ENCODE results near the gene KCNMB3.

The KCNMB3 gene

DNA sequence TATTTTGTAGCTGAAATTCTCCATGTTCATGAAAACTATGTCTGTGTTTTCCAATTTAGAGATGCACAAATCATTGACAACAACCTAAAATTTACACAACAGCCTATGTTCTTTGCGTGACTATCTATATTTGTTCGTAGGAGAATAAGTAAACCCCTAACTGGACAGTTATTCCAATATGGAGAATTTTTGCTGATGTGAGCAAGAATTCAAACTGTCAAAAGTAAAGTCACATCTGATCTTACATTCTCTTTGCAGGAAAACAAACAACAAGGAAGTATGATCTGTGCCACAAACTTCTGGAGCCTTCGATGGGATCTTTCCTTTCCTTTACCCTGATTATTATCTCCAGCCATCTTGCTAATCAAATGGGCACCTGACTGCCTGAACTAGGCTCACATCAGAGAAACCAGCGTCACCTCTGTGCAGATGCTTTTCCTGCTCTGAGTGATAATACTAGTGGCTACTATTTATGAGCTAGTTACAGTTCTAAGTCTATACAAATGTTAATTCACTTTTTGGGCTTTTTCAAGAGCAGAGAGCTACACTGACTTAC lies 18.3 kb upstream of the KCNMB3 start:
- no peaks in the 10 kb centered on the region for H3K79me2 ChIP-seq (ENCODE audit: insufficient read depth, low read length)
- no peak overlapping the region for H3K27ac ChIP-seq (ENCODE audit: low read depth, low read length, poor library complexity, severe bottlenecking)
- no peaks in the 10 kb centered on the region for H3K27me3 ChIP-seq (ENCODE audit: insufficient read depth, low read length)
- no peak overlapping the region for H3K9ac ChIP-seq (ENCODE audit: low read length)
- TF ChIP-seq EZH2 (IDR thresholded peaks at IDR 0.05; ENCODE audit: borderline replicate concordance, low read length): no peak
- no peak overlapping the region for H3K4me3 ChIP-seq (ENCODE audit: low read depth, low read length, poor library complexity, severe bottlenecking)
- H3K9me3 ChIP-seq (ENCODE audit: low read length): no peaks in the 10 kb centered on the region
- no peaks in the 10 kb centered on the region for H3K9me2 ChIP-seq (ENCODE audit: low read depth, low read length)
- no peaks in the 10 kb centered on the region for H4K20me1 ChIP-seq (ENCODE audit: insufficient read depth, low read length)
- no peaks in the 10 kb centered on the region for H3F3A ChIP-seq (ENCODE audit: insufficient read depth, low read length)
- H3K4me2 ChIP-seq (ENCODE audit: low read length): no peak overlapping the region
- no peaks in the 10 kb centered on the region for H3K36me3 ChIP-seq (ENCODE audit: insufficient read depth, low read length)
- no peak overlapping the region for H2AFZ ChIP-seq (ENCODE audit: low read length)
- peaks cover 26% of the 10 kb centered on the region for H3K4me1 ChIP-seq (ENCODE audit: insufficient read depth, low read length, severe bottlenecking)

DNA sequence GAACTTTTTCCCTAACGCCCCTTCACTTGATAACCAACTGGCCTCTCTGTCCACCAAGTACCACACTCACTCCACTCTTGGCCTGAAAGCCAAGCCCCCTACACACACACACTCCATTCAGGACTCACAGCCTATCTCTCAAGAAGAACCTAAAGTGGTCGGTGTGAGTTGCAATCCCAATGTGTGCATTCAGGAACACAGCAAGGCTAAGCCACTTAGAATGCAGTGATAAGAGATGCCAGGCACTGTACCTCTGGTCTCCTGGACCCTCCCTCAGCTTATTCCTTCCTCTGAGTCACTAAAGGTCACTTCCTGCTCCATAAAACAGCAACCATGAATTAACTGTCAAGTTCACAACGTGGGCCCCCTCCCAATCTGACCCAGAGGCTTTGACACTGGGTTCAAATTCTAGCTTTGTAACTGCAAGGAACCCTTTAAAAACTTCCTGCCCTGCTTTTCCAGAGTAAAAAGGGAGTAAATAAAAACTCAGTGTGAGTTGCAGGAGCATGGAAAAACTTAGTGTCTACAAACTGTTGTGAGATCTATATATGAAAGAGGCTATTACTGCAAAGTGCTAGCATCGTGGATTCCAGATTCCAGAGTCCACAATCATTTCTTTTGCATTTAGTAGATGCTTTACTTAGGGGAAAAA lies 17.6 kb upstream of the KCNMB3 start:
- no peaks in the 10 kb centered on the region for H3K9me3 ChIP-seq (ENCODE audit: low read length)
- H3K4me1 ChIP-seq (ENCODE audit: insufficient read depth, low read length, severe bottlenecking): peaks cover 26% of the 10 kb centered on the region
- no peak overlapping the region for H3K9ac ChIP-seq (ENCODE audit: low read length)
- no peak overlapping the region for H3K4me2 ChIP-seq (ENCODE audit: low read length)
- H3K27ac ChIP-seq (ENCODE audit: low read depth, low read length, poor library complexity, severe bottlenecking): no peak overlapping the region
- no peaks in the 10 kb centered on the region for H3K27me3 ChIP-seq (ENCODE audit: insufficient read depth, low read length)
- no peaks in the 10 kb centered on the region for H3K9me2 ChIP-seq (ENCODE audit: low read depth, low read length)
- no peak overlapping the region for H2AFZ ChIP-seq (ENCODE audit: low read length)
- H4K20me1 ChIP-seq (ENCODE audit: insufficient read depth, low read length): no peaks in the 10 kb centered on the region
- H3F3A ChIP-seq (ENCODE audit: insufficient read depth, low read length): no peaks in the 10 kb centered on the region
- no peak overlapping the region for H3K4me3 ChIP-seq (ENCODE audit: low read depth, low read length, poor library complexity, severe bottlenecking)
- H3K36me3 ChIP-seq (ENCODE audit: insufficient read depth, low read length): no peaks in the 10 kb centered on the region
- TF ChIP-seq EZH2 (IDR thresholded peaks at IDR 0.05; ENCODE audit: borderline replicate concordance, low read length): no peak
- TF ChIP-seq, protein P1, sequence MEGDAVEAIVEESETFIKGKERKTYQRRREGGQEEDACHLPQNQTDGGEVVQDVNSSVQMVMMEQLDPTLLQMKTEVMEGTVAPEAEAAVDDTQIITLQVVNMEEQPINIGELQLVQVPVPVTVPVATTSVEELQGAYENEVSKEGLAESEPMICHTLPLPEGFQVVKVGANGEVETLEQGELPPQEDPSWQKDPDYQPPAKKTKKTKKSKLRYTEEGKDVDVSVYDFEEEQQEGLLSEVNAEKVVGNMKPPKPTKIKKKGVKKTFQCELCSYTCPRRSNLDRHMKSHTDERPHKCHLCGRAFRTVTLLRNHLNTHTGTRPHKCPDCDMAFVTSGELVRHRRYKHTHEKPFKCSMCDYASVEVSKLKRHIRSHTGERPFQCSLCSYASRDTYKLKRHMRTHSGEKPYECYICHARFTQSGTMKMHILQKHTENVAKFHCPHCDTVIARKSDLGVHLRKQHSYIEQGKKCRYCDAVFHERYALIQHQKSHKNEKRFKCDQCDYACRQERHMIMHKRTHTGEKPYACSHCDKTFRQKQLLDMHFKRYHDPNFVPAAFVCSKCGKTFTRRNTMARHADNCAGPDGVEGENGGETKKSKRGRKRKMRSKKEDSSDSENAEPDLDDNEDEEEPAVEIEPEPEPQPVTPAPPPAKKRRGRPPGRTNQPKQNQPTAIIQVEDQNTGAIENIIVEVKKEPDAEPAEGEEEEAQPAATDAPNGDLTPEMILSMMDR (IDR thresholded peaks at IDR 0.05; ENCODE audit: low read length): no peak
- no peaks in the 10 kb centered on the region for H3K79me2 ChIP-seq (ENCODE audit: insufficient read depth, low read length)

DNA sequence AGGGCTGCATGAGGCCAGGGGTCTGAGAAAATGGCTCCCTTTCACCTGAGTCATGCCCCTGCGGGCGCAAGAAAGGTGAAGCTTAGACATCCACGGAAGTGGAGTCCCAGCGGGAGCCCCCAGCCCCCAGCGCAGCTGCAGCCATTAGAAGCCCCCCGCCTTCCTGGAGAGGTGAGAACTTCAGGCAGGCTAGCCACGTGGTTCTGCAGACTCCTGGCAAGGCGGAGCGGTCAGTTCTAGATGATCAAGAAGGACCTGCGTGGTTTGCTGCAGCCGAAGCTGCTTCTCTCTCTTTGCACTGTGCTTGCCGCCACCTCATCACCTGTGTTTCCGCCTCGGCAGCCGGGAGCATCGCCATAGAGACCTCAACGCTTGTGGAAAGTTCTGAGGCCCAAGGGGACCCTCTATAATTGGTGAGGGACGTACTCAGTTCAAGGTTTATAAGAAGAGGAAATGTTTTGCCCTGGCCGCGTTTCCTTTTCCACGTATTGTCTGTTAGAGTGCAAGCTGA lies 15.8 kb upstream of the KCNMB3 start:
- H2AFZ ChIP-seq (ENCODE audit: low read length): peak overlapping the region; percentile 6
- peaks cover 30% of the 10 kb centered on the region for H3K4me1 ChIP-seq (ENCODE audit: insufficient read depth, low read length, severe bottlenecking)
- no peaks in the 10 kb centered on the region for H3K36me3 ChIP-seq (ENCODE audit: insufficient read depth, low read length)
- peak overlapping the region; percentile 57 for H3K9ac ChIP-seq (ENCODE audit: low read length)
- peak overlapping the region; percentile 84 for H3K4me2 ChIP-seq (ENCODE audit: low read length)
- H3K4me3 ChIP-seq (ENCODE audit: low read depth, low read length, poor library complexity, severe bottlenecking): peak overlapping the region; percentile 58
- no peaks in the 10 kb centered on the region for H3K9me3 ChIP-seq (ENCODE audit: low read length)
- no peak for TF ChIP-seq EZH2 (IDR thresholded peaks at IDR 0.05; ENCODE audit: borderline replicate concordance, low read length)
- H4K20me1 ChIP-seq (ENCODE audit: insufficient read depth, low read length): no peaks in the 10 kb centered on the region
- H3F3A ChIP-seq (ENCODE audit: insufficient read depth, low read length): no peaks in the 10 kb centered on the region
- H3K9me2 ChIP-seq (ENCODE audit: low read depth, low read length): no peaks in the 10 kb centered on the region
- H3K79me2 ChIP-seq (ENCODE audit: insufficient read depth, low read length): no peaks in the 10 kb centered on the region
- no peaks in the 10 kb centered on the region for H3K27me3 ChIP-seq (ENCODE audit: insufficient read depth, low read length)
- H3K27ac ChIP-seq (ENCODE audit: low read depth, low read length, poor library complexity, severe bottlenecking): peak overlapping the region; percentile 50

DNA sequence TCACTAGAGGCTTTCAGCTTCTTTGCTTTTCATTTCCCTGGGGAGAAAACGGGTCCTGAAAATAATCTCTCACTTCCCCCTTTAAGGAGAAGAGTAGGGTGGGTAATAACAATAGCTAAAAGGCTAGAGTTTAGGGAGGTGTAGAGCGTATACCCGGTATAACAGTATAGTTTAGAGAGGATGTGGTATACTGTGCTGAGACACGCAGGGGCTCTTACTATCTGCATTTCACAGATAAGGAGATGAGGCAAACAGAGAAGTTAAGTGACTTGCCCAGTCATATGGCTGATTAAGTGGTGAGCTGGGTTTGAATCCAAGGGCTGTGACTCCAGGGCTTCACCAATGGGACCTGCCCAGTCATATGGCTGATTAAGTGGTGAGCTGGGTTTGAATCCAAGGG lies 15.0 kb upstream of the KCNMB3 start:
- no peaks in the 10 kb centered on the region for H3K9me2 ChIP-seq (ENCODE audit: low read depth, low read length)
- peaks cover 37% of the 10 kb centered on the region for H3K4me1 ChIP-seq (ENCODE audit: insufficient read depth, low read length, severe bottlenecking)
- no peaks in the 10 kb centered on the region for H3K36me3 ChIP-seq (ENCODE audit: insufficient read depth, low read length)
- H3F3A ChIP-seq (ENCODE audit: insufficient read depth, low read length): no peaks in the 10 kb centered on the region
- H3K9ac ChIP-seq (ENCODE audit: low read length): peak overlapping the region; percentile 57
- TF ChIP-seq, protein P1 (IDR thresholded peaks at IDR 0.05; ENCODE audit: low read length): no peak
- TF ChIP-seq EZH2 (IDR thresholded peaks at IDR 0.05; ENCODE audit: borderline replicate concordance, low read length): no peak
- H3K9me3 ChIP-seq (ENCODE audit: low read length): no peaks in the 10 kb centered on the region
- no peaks in the 10 kb centered on the region for H3K27me3 ChIP-seq (ENCODE audit: insufficient read depth, low read length)
- H3K4me2 ChIP-seq (ENCODE audit: low read length): peak overlapping the region; percentile 84
- peak overlapping the region; percentile 50 for H3K27ac ChIP-seq (ENCODE audit: low read depth, low read length, poor library complexity, severe bottlenecking)
- peak overlapping the region; percentile 58 for H3K4me3 ChIP-seq (ENCODE audit: low read depth, low read length, poor library complexity, severe bottlenecking)
- no peaks in the 10 kb centered on the region for H3K79me2 ChIP-seq (ENCODE audit: insufficient read depth, low read length)
- H4K20me1 ChIP-seq (ENCODE audit: insufficient read depth, low read length): no peaks in the 10 kb centered on the region
- H2AFZ ChIP-seq (ENCODE audit: low read length): no peak overlapping the region
